Transverse colon (tissue), 4 donors: ENCODE measurements around the gene HEXD.
"Not testable (repeated sequence)": the region's sequence is repeated elsewhere in the genome, so short reads cannot be mapped to it uniquely, and the experiment has no call there.

ENCODE experiments used
- POLR2A ChIP-seq: fragments of 450-650 bp; IDR thresholded peaks from one replicate; pipeline ENCODE4 v1.6.1; 2016; ENCODE audit warnings: antibody characterized with exemption, mild to moderate bottlenecking, moderate library complexity
- POLR2AphosphoS5 ChIP-seq, 3 donors: sonication (generic); formaldehyde crosslinking; IDR thresholded peaks; one replicate each; pipeline ENCODE4 v1.6.1; 2016; ENCODE audit warnings: antibody characterized with exemption in 3 of 3
- TF ChIP-seq, protein P1 (sequence below), 5 experiments: fragments of 200-600 bp in 3 of 5; fragments of 450-650 bp in 2 of 5; sonication (generic) in 3 of 5; IDR thresholded peaks; 1 replicate in 2 of 5; 2 replicates in 3 of 5; pipeline ENCODE4 v1.5.1; 2016 to 2017; ENCODE audit warnings: antibody characterized with exemption in 5 of 5, inconsistent platforms in 3 of 5, mild to moderate bottlenecking in 2 of 5, moderate library complexity in 1 of 5

DNA sequence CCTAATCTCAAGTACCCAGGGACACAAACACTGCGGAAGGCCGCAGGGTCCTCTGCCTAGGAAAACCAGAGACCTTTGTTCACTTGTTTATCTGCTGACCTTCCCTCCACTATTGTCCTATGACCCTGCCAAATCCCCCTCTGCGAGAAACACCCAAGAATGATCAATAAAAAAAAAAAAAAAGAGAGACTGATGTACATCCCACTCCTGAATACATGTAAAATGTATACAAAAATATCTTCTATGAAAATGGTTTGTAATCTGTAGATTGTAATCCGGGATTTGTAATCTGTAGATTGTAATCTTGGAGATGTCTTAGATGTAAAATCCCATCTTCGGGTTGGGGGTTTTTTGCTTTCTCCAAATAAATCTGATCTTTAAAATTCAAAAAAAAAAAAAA lies 40.9 kb upstream of the HEXD start:
- TF ChIP-seq, protein P1, sequence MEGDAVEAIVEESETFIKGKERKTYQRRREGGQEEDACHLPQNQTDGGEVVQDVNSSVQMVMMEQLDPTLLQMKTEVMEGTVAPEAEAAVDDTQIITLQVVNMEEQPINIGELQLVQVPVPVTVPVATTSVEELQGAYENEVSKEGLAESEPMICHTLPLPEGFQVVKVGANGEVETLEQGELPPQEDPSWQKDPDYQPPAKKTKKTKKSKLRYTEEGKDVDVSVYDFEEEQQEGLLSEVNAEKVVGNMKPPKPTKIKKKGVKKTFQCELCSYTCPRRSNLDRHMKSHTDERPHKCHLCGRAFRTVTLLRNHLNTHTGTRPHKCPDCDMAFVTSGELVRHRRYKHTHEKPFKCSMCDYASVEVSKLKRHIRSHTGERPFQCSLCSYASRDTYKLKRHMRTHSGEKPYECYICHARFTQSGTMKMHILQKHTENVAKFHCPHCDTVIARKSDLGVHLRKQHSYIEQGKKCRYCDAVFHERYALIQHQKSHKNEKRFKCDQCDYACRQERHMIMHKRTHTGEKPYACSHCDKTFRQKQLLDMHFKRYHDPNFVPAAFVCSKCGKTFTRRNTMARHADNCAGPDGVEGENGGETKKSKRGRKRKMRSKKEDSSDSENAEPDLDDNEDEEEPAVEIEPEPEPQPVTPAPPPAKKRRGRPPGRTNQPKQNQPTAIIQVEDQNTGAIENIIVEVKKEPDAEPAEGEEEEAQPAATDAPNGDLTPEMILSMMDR (IDR thresholded peaks at IDR 0.05), result not testable (repeated sequence)
- TF ChIP-seq POLR2AphosphoS5 (IDR thresholded peaks at IDR 0.05); POLR2A: not testable (repeated sequence)
